HepG2 (cell line): ENCODE results near the gene CYP26A1. TPM values are rescaled to one million over a fixed set of nuclear protein-coding genes. Genes with fewer than 3 reads are reported as not detected.

Source experiments
- ATF3 ChIP-seq: sonication (generic); formaldehyde crosslinking; IDR thresholded peaks from 2 replicates; pipeline ENCODE4 v1.4.0; 2020; ENCODE audit warnings: missing genetic modification reagents
- GLI4 ChIP-seq: sonication (generic); formaldehyde crosslinking; IDR thresholded peaks from 2 replicates; pipeline ENCODE4 v1.5.1; 2020; ENCODE audit warnings: missing genetic modification reagents, mild to moderate bottlenecking, moderate library complexity, borderline replicate concordance
- HOXD1 ChIP-seq: sonication (generic); formaldehyde crosslinking; IDR thresholded peaks from 2 replicates; pipeline ENCODE4 v1.5.0; 2020; ENCODE audit warnings: missing genetic modification reagents
- MEIS1 ChIP-seq: sonication (generic); formaldehyde crosslinking; IDR thresholded peaks from 2 replicates; pipeline ENCODE4 v1.9.0; 2021; ENCODE audit warnings: mild to moderate bottlenecking, missing genetic modification reagents, moderate library complexity, borderline replicate concordance
- MYPOP ChIP-seq: sonication (generic); formaldehyde crosslinking; IDR thresholded peaks from 2 replicates; pipeline ENCODE4 v1.8.1; 2023; ENCODE audit warnings: mild to moderate bottlenecking, moderate library complexity, missing genetic modification reagents
- PCBP2 ChIP-seq: fragments of 200-400 bp; formaldehyde crosslinking; optimal IDR thresholded peaks from 2 replicates; pipeline ENCODE3; 2018; ENCODE audit warnings: low read length, low read depth; ENCODE audit not compliant: poor library complexity, severe bottlenecking
- PLRG1 ChIP-seq: fragments of 450-650 bp; conservative IDR thresholded peaks from 2 replicates; pipeline ENCODE4 v1.6.1; 2016
- POGZ ChIP-seq: sonication (generic); formaldehyde crosslinking; IDR thresholded peaks from 2 replicates; pipeline ENCODE4 v1.4.0; 2020; ENCODE audit warnings: mild to moderate bottlenecking, missing genetic modification reagents
- SOX13 ChIP-seq, 3 experiments: fragments of 450-650 bp in 1 of 3; sonication (generic) in 1 of 3; formaldehyde crosslinking in 1 of 3; IDR thresholded peaks in 2 of 3; conservative IDR thresholded peaks in 1 of 3; 2 replicates each; pipeline versions ENCODE4 v1.5.0 to v1.6.1; 2016 to 2020; ENCODE audit warnings: antibody characterized with exemption in 1 of 3, mild to moderate bottlenecking in 1 of 3, missing compliant biosample characterization in 1 of 3, missing genetic modification reagents in 1 of 3, moderate library complexity in 1 of 3
- SP5 ChIP-seq: IDR thresholded peaks from 2 replicates; pipeline ENCODE4 v1.6.1; 2016; ENCODE audit warnings: low read depth, borderline replicate concordance
- TIGD3 ChIP-seq: sonication (generic); formaldehyde crosslinking; IDR thresholded peaks from 2 replicates; pipeline ENCODE4 v1.5.1; 2020; ENCODE audit warnings: mild to moderate bottlenecking, missing genetic modification reagents, borderline replicate concordance
- ZBTB1 ChIP-seq: sonication (generic); formaldehyde crosslinking; IDR thresholded peaks from 2 replicates; pipeline ENCODE4 v1.4.0; 2020; ENCODE audit warnings: missing genetic modification reagents, borderline replicate concordance
- ZFYVE20 ChIP-seq: sonication (generic); formaldehyde crosslinking; IDR thresholded peaks from 2 replicates; pipeline ENCODE4 v1.8.0; 2023; ENCODE audit warnings: low read depth, mild to moderate bottlenecking, moderate library complexity, missing genetic modification reagents, borderline replicate concordance
- ZNF343 ChIP-seq: sonication (generic); formaldehyde crosslinking; IDR thresholded peaks from 2 replicates; pipeline ENCODE4 v1.4.0; 2020; ENCODE audit warnings: mild to moderate bottlenecking, missing genetic modification reagents
- ZNF407 ChIP-seq: sonication (generic); formaldehyde crosslinking; IDR thresholded peaks from one replicate; pipeline ENCODE4 v1.5.1; 2020; ENCODE audit warnings: mild to moderate bottlenecking, missing genetic modification reagents; ENCODE audit errors: not compliant biosample characterization
- ZNF564 ChIP-seq: sonication (generic); formaldehyde crosslinking; IDR thresholded peaks from 2 replicates; pipeline ENCODE4 v1.8.1; 2023; ENCODE audit warnings: mild to moderate bottlenecking, missing genetic modification reagents
- ZNF598 ChIP-seq: sonication (generic); formaldehyde crosslinking; IDR thresholded peaks from 2 replicates; pipeline ENCODE4 v1.5.1; 2020; ENCODE audit warnings: mild to moderate bottlenecking, missing genetic modification reagents, borderline replicate concordance
- ZNF841 ChIP-seq: sonication (generic); formaldehyde crosslinking; IDR thresholded peaks from 2 replicates; pipeline ENCODE4 v1.8.1; 2023; ENCODE audit warnings: missing genetic modification reagents, borderline replicate concordance
- ZNF879 ChIP-seq: sonication (generic); formaldehyde crosslinking; IDR thresholded peaks from 2 replicates; pipeline ENCODE4 v1.8.1; 2023; ENCODE audit warnings: missing genetic modification reagents
- polyA plus RNA-seq, 8 experiments: library from polyadenylated mRNA; depleted of rRNA in 3 of 8; stranded (reverse) in 7 of 8; unstranded in 1 of 8; fragments of >200 nt; fragmentation: Illumina TruSeq in 4 of 8; extraction: Trizol in 4 of 8; gene quantifications; 2 replicates each; pipeline versions ENCODE4 v1.2.1 to v1.2.3, GENCODE V29; 2011 to 2016; ENCODE audit warnings: low read depth in 4 of 8, missing spikeins in 1 of 8, mixed read lengths in 1 of 8; ENCODE audit not compliant: insufficient read depth in 1 of 8
- total RNA-seq, 5 experiments: library from RNA; depleted of rRNA; stranded (reverse); fragments of >200 nt; fragmentation: Illumina TruSeq; extraction: Trizol; gene quantifications; 2 replicates each; pipeline ENCODE4 v1.2.3, GENCODE V29; 2016; ENCODE audit warnings: low read depth in 1 of 5

The CYP26A1 gene
- total and polyA plus RNA-seq, 2 of the 13 experiments (the other 11 are each of a cell fraction or from before 2014, with no cell fraction given) = 0.15 TPM; not detected in 1

- no peak for TF ChIP-seq ZNF407 (CRISPR knock-in tag)
- TF ChIP-seq ZBTB1 (CRISPR knock-in tag) = no peak
- no peak for TF ChIP-seq MYPOP (CRISPR knock-in tag)
- peak; percentile 92 for TF ChIP-seq SOX13 (IDR thresholded peaks at IDR 0.05)
- TF ChIP-seq SOX13 (CRISPR knock-in tag; conservative IDR thresholded peaks at IDR 0.05 in 1 of 2, IDR thresholded peaks at IDR 0.05 in 1 of 2) = peak in 1 of 2 experiments; percentile 98; a peak in 2 of 4 replicates
- TF ChIP-seq ZNF598 (CRISPR knock-in tag) = no peak
- 0 out of 2 replicates have a peak, but pooled peaks have one; percentile 39 for TF ChIP-seq MEIS1 (CRISPR knock-in tag)
- TF ChIP-seq TIGD3 (CRISPR knock-in tag) = no peak
- peak; percentile 79 for TF ChIP-seq POGZ (CRISPR knock-in tag)
- TF ChIP-seq ZNF841 (CRISPR knock-in tag) = no peak
- TF ChIP-seq ZNF879 (CRISPR knock-in tag) = no peak
- TF ChIP-seq ZFYVE20 (CRISPR knock-in tag) = no peak
- no peak for TF ChIP-seq ZNF564
- TF ChIP-seq PLRG1 = no peak
- no peak for TF ChIP-seq ZNF343
- peak; percentile 73; the same call in 1 of the 2 replicates for TF ChIP-seq HOXD1 (CRISPR knock-in tag)
- TF ChIP-seq SP5 (CRISPR knock-in tag) = peak; percentile 17; the same call in 1 of the 2 replicates
- TF ChIP-seq ATF3 (CRISPR knock-in tag) = peak; percentile 88
- no peak for TF ChIP-seq PCBP2
- TF ChIP-seq GLI4 (CRISPR knock-in tag) = no peak
These were observed 33.0 kb downstream of the CYP26A1 start (continued) for GRCh38 chr10:93106631-93107072.
